Ectodermal cell (in vitro differentiated cells): ENCODE data around the gene ACOT4.
"Not testable (repeated sequence)": the region's sequence is repeated elsewhere in the genome, so short reads cannot be mapped to it uniquely, and the experiment has no call there.

Experiments
- H3K27ac ChIP-seq: 2 replicates; pipeline ENCODE4 v1.7.0; 2013; ENCODE audit warnings: mild to moderate bottlenecking, low read depth, low read length; ENCODE audit not compliant: insufficient read depth, poor library complexity, severe bottlenecking
- H3K27me3 ChIP-seq: 2 replicates; pipeline ENCODE4 v1.7.0; 2013; ENCODE audit warnings: mild to moderate bottlenecking, low read length; ENCODE audit not compliant: insufficient read depth, control insufficient read depth, poor library complexity, severe bottlenecking
- H3K36me3 ChIP-seq: one replicate; pipeline ENCODE4 v1.7.0; 2013; ENCODE audit warnings: low read length; ENCODE audit not compliant: control insufficient read depth, insufficient read depth
- H3K4me1 ChIP-seq: one replicate; pipeline ENCODE4 v1.7.0; 2013; ENCODE audit warnings: low read length; ENCODE audit not compliant: control insufficient read depth, insufficient read depth
- H3K4me3 ChIP-seq: 2 replicates; pipeline ENCODE4 v1.7.0; 2013; ENCODE audit warnings: low read depth, low read length, control low read depth; ENCODE audit not compliant: insufficient read depth
- H3K9me3 ChIP-seq: 2 replicates; pipeline ENCODE4 v1.7.0; 2013; ENCODE audit warnings: mild to moderate bottlenecking, low read length, moderate library complexity; ENCODE audit not compliant: control insufficient read depth
- WGBS, 2 experiments: methylation state at CpG; one replicate each; pipeline ENCODE4 v1.1.7; 2013; ENCODE audit warnings: missing lambda C conversion rate in 2 of 2; 5-methylcytosine and 5-hydroxymethylcytosine counted together

The ACOT4 gene

DNA sequence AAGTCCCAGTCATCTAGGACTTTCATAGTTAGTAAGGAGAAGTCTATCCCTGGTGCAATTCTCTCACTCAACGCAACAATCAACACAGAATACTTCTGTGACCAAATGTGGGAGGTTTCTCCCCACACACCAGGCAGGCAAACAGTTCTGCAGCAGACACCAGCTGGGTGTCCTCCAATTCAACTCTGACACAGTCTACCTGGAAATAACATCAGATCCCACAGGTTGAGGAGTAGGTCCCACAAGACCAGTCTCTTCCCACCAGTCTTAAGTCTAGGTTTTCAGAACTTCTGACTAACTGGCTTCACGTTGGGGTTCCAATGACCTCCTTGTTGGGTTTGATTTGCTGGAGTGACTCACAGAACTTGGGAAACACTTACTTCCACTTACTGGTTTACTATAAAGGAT, 35.5 kb downstream of the ACOT4 start:
- H3K27me3 ChIP-seq: no peaks in the 10 kb centered on the region
- 86 to 92% methylated on average over 2 of the region's 2 CpGs for WGBS, 2 experiments

GRCh38 chr14:73630009-73630780, 38.5 kb downstream of the ACOT4 start:
- no peaks in the 10 kb centered on the region for H3K9me3 ChIP-seq
- H3K4me3 ChIP-seq: no peak overlapping the region
- H3K36me3 ChIP-seq: no peaks in the 10 kb centered on the region
- no peaks in the 10 kb centered on the region for H3K4me1 ChIP-seq
- H3K27me3 ChIP-seq: peaks cover 23% of the 10 kb centered on the region
- 91 to 92% methylated on average over 10 of the region's 10 CpGs for WGBS, 2 experiments
- no peak overlapping the region for H3K27ac ChIP-seq

More for the DNA sequence above, 35.5 kb downstream of the ACOT4 start:
- Histone ChIP-seq H3K36me3 (no peaks in the 10 kb centered on the region), H3K4me3 (no peak overlapping the region), H3K9me3 (no peaks in the 10 kb centered on the region), H3K27ac (no peak overlapping the region), H3K4me1 (no peaks in the 10 kb centered on the region)

GRCh38 chr14:73633116-73634010, 41.7 kb downstream of the ACOT4 start:
- Histone ChIP-seq H3K4me1 (no peaks in the 10 kb centered on the region), H3K27me3 (peaks cover 23% of the 10 kb centered on the region), H3K9me3 (no peaks in the 10 kb centered on the region), H3K27ac (no peak overlapping the region), H3K4me3 (peak overlapping the region; percentile 54), H3K36me3 (no peaks in the 10 kb centered on the region)
- WGBS, 2 experiments: 17% methylated on average over 44 of the region's 44 CpGs

DNA sequence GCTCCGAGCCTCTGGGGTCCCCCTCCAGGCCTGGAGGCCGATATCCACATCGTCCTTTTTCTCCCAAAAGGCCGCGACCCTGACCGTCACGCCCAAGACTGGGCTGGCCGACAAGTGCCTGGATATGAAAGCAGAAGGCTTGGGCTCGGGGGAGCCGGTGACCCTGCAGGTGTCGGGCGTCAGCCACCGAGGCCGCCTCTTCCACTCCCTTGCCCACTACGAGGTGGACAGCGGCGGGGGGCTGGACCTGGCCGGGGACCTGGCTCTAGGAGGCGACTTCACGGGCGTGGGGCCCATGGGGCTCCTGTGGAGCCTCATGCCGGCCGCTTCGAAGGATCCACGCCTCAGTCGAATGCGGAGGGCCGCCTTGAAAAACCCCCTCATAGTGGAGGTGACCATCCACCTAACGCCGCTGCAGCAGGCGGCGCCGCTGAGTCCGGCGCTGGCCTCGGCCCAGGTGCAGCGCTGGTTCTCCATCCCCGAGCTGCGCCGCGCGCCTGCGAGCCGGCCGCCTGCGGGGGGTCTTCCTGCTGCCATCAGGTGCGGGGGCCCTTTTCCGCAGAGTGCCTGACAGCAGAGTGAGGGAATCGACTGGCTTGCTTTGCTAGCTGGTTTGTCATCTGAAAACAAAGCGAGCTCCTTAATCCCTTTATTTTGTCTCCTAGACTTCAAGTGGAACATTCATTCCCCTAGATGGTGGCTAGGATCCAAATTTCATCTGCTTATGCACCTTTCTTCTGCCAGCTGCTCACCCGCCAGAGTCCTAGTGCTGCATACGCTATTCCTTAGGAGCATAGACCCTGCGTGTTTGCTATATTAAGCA, 42.5 kb downstream of the ACOT4 start:
- H3K36me3 ChIP-seq: no peaks in the 10 kb centered on the region
- H3K4me3 ChIP-seq: peak overlapping the region; percentile 54
- H3K27me3 ChIP-seq: peaks cover 23% of the 10 kb centered on the region
- H3K27ac ChIP-seq: no peak overlapping the region
- WGBS, 2 experiments: 3 to 4% methylated on average over 53 of the region's 53 CpGs
- H3K9me3 ChIP-seq: no peaks in the 10 kb centered on the region
- H3K4me1 ChIP-seq: no peaks in the 10 kb centered on the region

- peaks cover 23% of the 10 kb centered on the region for H3K27me3 ChIP-seq
- H3K9me3 ChIP-seq, H3K4me3 ChIP-seq, H3K4me1 ChIP-seq, H3K27ac ChIP-seq, H3K36me3 ChIP-seq: not testable (repeated sequence)
- WGBS, 2 experiments: 88 to 90% methylated on average over 10 of the region's 10 CpGs
Observed at GRCh38 chr14:73636355-73636754, 44.7 kb downstream of the ACOT4 start.

DNA sequence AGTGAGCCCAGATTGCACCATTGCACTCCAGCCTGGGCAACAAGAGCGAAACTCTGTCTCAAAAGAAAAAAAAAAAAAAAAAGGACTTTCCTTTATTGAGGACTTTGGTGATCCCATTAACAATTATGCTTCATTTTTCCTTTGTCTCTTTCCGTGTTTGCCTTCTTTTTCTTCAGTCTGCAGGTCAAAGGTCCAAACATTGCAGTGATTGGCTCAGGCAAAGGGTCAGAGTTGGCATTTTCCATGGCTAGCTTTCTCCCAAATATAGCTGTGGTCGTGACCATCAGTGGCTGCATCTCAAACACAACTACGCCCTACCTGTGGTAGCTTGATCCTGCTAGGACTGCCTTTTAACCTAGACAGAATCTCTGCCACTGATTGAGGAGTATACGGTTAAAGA, 46.2 kb downstream of the ACOT4 start:
- H3K27me3 ChIP-seq: peaks cover 23% of the 10 kb centered on the region
- H3K4me3 ChIP-seq: no peak overlapping the region
- 92% methylated on average over 5 of the region's 5 CpGs for WGBS, 2 experiments
- H3K9me3 ChIP-seq: no peaks in the 10 kb centered on the region
- H3K4me1 ChIP-seq: no peaks in the 10 kb centered on the region
- no peak overlapping the region for H3K27ac ChIP-seq
- no peaks in the 10 kb centered on the region for H3K36me3 ChIP-seq

DNA sequence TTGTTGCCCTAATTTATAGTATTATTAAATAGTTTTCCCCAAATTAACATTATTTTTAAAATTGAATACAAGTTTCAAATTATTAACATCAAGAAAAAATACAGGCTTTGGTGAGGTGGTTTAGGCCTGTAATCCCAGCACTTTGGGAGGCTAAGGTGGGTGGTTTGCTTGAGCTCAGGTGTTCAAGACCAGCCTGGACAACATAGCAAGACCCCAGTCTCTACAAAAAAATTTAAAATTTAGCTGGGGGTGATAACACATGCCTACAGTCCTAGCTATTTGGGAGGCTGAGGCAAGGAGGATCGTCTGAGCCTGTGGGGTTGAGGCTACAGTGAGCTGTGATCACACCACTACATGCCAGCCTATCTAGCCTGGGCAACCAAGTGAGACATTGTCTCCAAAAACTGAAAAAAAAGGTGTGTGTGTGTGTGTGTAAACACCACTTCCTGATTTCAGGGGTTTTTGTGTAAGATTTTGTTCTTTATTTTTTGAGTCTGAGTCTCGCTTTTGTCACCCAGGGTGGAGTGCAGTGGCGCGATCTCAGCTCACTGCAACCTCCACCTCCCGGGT, 49.2 kb downstream of the ACOT4 start:
- peaks cover 3% of the 10 kb centered on the region for H3K4me1 ChIP-seq
- no peak overlapping the region for H3K4me3 ChIP-seq
- no peaks in the 10 kb centered on the region for H3K27me3 ChIP-seq
- H3K36me3 ChIP-seq: no peaks in the 10 kb centered on the region
- H3K27ac ChIP-seq: no peak overlapping the region
- H3K9me3 ChIP-seq: no peaks in the 10 kb centered on the region
- WGBS, 2 experiments: 93 to 96% methylated on average over 5 of the region's 5 CpGs

DNA sequence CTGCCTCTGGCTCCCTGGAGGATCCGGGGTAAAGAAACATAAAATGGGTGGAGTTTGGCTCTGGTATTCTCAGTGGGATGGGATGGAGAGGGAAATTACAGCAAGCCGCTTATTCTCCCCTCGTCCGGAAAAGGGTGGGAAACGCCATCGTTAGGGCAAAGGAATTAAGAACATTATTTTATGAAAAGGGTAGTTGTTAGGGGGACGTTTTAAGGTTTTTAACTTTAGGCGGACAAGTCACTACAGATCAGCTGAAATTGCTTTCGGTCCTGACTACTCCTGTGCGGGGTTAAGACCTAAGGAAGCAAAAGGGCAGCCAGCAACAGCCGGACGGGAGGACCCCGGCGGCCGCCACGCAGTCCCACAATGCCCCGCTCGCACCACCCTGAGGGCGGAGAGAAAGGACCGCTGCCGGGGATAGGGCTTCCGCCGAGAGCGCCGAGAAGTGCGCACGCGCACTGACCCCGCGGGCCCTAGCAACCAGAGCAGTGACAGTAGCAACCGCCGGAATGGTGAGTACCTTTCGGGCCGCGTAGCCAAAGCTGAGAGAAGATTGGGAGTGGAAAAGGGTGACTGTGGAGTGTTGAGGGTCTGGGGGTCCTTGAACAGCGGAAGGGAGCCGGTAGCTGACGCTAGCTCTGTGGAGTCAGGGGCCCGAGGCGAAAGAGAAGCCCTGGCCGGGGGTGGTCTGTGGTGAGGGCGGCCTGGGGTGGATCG, 53.0 kb downstream of the ACOT4 start, which contains the start of gene DNAL1:
DNAL1 (plus strand) TSS at position 456 of the 717 bp plus-strand sequence; CDS start at position 510, 54 bp downstream.
- Histone ChIP-seq H3K36me3 (no peaks in the 10 kb centered on the region), H3K4me1 (peaks cover 3% of the 10 kb centered on the region), H3K9me3 (no peaks in the 10 kb centered on the region), H3K27ac (peak within 1 kb of the TSS; percentile 73), H3K4me3 (peak within 1 kb of the TSS; percentile 62), H3K27me3 (no peaks in the 10 kb centered on the region)
- 0 to 1% methylated on average over 43 of the region's 43 CpGs for WGBS, 2 experiments

DNA sequence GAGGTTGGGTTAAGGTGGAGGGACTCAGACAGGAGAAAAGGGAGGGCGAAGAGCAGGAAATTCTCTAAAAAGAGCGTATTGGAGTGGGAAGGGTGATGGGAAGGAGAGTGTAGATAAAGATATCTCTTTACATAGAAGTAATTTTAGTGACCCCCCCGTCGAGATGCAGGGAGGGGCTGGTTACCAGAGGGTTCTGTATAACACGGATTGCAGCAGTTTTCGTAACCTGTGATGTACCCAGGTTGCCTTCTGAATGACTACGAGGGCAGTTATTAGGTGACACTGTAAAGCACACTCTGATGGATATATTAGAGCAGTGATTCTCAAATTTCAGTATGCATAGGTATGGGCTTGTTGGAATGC, 53.6 kb downstream of the ACOT4 start:
- Histone ChIP-seq H3K27me3 (no peaks in the 10 kb centered on the region), H3K27ac (no peak overlapping the region), H3K36me3 (no peaks in the 10 kb centered on the region), H3K4me1 (peaks cover 3% of the 10 kb centered on the region), H3K4me3 (peak overlapping the region; percentile 62), H3K9me3 (no peaks in the 10 kb centered on the region)
- WGBS, 2 experiments: 14 to 15% methylated on average over 7 of the region's 7 CpGs
